NT2/D1 (cell line): Measurements from ENCODE around the gene GPR150.

Experiments
- SUZ12 ChIP-seq: IDR thresholded peaks from 2 replicates; pipeline ENCODE4 v1.6.1; 2011; ENCODE audit not compliant: insufficient read length, insufficient read depth; ENCODE audit errors: extremely low read depth
- YY1 ChIP-seq: IDR thresholded peaks from 2 replicates; pipeline ENCODE4 v1.6.1; 2011; ENCODE audit not compliant: insufficient read length, insufficient read depth
- ZNF274 ChIP-seq: IDR thresholded peaks from 2 replicates; pipeline ENCODE4 v1.6.1; 2011; ENCODE audit warnings: mild to moderate bottlenecking, low read depth, low read length

DNA sequence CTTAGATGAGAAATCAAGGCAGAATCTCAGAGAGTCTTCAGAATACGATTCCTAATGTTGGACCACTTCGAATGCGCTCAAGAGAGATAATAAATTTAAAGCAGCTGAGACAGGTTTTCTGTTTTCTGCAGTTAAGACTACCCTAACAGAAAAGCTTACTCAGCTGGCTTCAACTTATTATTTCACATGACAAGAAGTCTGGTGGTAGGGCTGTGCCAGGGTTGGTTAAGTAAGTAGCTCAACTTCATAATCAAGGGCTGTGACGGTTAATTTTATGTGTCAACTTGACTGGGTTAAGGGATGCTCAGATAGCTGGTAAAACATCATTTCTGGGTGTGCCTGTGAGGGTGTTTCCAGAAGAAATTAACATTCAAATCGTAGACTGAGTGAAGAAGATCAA lies 3.8 kb downstream of the GPR150 start:
- TF ChIP-seq ZNF274 (no peak), YY1 (no peak), SUZ12 (no peak)
